BJ (cell line): ENCODE measurements around the gene NDFIP2. TPM values are rescaled to one million over a fixed set of nuclear protein-coding genes. Genes with fewer than 3 reads are reported as not detected.

Source experiments
- CTCF ChIA-PET: fragments of 350-600 bp; formaldehyde crosslinking; extraction: SDS; loops from one replicate; lab custom pipeline; 2021; ENCODE audit warnings: antibody characterized with exemption, inconsistent platforms; lab: Yijun Ruan, JAX
- POLR2A ChIA-PET: fragments of 300-600 bp; sonication (Branson Sonifier 250); formaldehyde crosslinking; extraction: SDS; loops from one replicate; lab custom pipeline; 2021; ENCODE audit warnings: antibody characterized with exemption; lab: Charles Lee
- DNase-seq: peaks from one replicate; pipeline ENCODE4 v3.0.0-alpha.2; 2011; ENCODE audit warnings: low read depth
- H3K27me3 ChIP-seq: 2 replicates; pipeline ENCODE4 v1.6.0; 2011; ENCODE audit warnings: low read length; ENCODE audit not compliant: control insufficient read depth, insufficient read depth
- H3K36me3 ChIP-seq: 2 replicates; pipeline ENCODE4 v1.5.1; 2011; ENCODE audit warnings: low read length; ENCODE audit not compliant: control insufficient read depth, insufficient read depth
- H3K4me3 ChIP-seq: 2 replicates; pipeline ENCODE4 v1.5.1; 2011; ENCODE audit warnings: low read depth, mild to moderate bottlenecking, control low read depth, low read length
- CTCF ChIP-seq: IDR thresholded peaks from 2 replicates; pipeline ENCODE4 v1.5.1; 2011; ENCODE audit warnings: low read depth, mild to moderate bottlenecking, control low read depth, inconsistent platforms, low read length, moderate library complexity; ENCODE audit not compliant: insufficient read depth
- polyA plus RNA-seq: library from polyadenylated mRNA; depleted of rRNA; stranded (reverse); fragments of >200 nt; gene quantifications from 2 replicates; pipeline ENCODE4 v1.2.3, GENCODE V29; 2011

Gene NDFIP2
- polyA plus RNA-seq, 1 experiment: 53.8 TPM

GRCh38 chr13:79483086-79483706 is 2.2 kb downstream of the NDFIP2 start:
- DNase-seq: peak; percentile 73

GRCh38 chr13:79485014-79485811 is 4.3 kb downstream of the NDFIP2 start:
- Histone ChIP-seq H3K36me3 (no peaks in the 10 kb centered on the region), H3K27me3 (0 out of 2 replicates have a peak, but pooled peaks cover 1% of the 10 kb centered on the region), H3K4me3 (no peak overlapping the region)
- ChIA-PET CTCF (interaction anchor here (0.7 to 1.8 kb wide), 2 partner anchors 55 to 61 kb away, joined by 3 to 4 read pairs; no protein-coding TSS in a partner anchor), POLR2A (interaction anchor here (0.5 to 0.9 kb wide), 4 partner anchors 43 to 631 kb away, joined by 4 to 8 read pairs (median 6); no protein-coding TSS in a partner anchor)
- TF ChIP-seq CTCF: no peak
- DNase-seq: peak; percentile 81

More at GRCh38 chr13:79483086-79483706, 2.2 kb downstream of the NDFIP2 start:
- CTCF ChIA-PET: interaction anchor here (0.7 to 3.1 kb wide), 7 partner anchors 27 to 64 kb away, joined by 3 to 20 read pairs (median 4); no protein-coding TSS in a partner anchor
- peaks cover 3% of the 10 kb centered on the region; the same call in 1 of the 2 replicates for H3K27me3 ChIP-seq
- TF ChIP-seq CTCF: no peak
- H3K4me3 ChIP-seq: peak overlapping the region; percentile 94
- no peaks in the 10 kb centered on the region for H3K36me3 ChIP-seq
- POLR2A ChIA-PET: interaction anchor here (0.9 to 1.6 kb wide), 3 partner anchors 34 to 209 kb away, joined by 3 to 9 read pairs (median 4); no protein-coding TSS in a partner anchor

- Histone ChIP-seq H3K4me3 (no peak overlapping the region), H3K27me3 (no peaks in the 10 kb centered on the region), H3K36me3 (no peaks in the 10 kb centered on the region)
- CTCF ChIA-PET: no interaction called here
- no peak for DNase-seq
- no peak for TF ChIP-seq CTCF
- POLR2A ChIA-PET: no interaction called here
These were observed 5.7 kb downstream of the NDFIP2 start for GRCh38 chr13:79486433-79487188.

GRCh38 chr13:79490326-79490725 is 9.4 kb downstream of the NDFIP2 start:
- Histone ChIP-seq H3K27me3 (no peaks in the 10 kb centered on the region), H3K36me3 (no peaks in the 10 kb centered on the region), H3K4me3 (no peak overlapping the region)
- TF ChIP-seq CTCF: no peak
- no peak for DNase-seq
- ChIA-PET CTCF (no interaction called here), POLR2A (interaction anchor here (0.8 kb wide), 1 partner anchor 9 kb away, joined by 3 read pairs; the partner anchor contains the start of gene NDFIP2)
